AG09319 (cell line): Measurements from ENCODE around the gene OGT.

Experiments
- DNase-seq: peaks from one replicate; pipeline ENCODE4 v3.0.0-alpha.2; 2010; ENCODE audit warnings: low read depth; ENCODE audit errors: extremely low read depth
- CTCF ChIP-seq: IDR thresholded peaks from 2 replicates; pipeline ENCODE4 v1.5.1; 2011; ENCODE audit warnings: low read depth, mild to moderate bottlenecking, inconsistent platforms, low read length, moderate library complexity

OGT gene

DNA sequence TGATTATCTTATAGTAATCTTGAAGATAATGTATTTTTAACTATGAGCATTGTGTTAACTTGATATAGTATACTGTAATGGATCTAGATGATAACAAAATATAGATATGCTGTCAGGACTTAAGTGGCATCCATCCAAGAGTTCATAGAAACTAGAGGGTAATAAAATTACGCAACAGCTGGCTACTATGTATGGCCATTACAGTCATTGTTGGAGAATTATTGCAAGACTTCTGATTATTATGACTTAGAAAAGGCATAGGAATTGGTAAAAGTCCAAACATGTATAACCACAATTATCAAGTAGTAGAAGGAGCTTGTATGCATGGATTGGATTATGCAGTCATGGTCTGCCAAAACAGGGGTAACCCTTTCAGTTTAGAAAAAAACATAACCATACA lies 9.5 kb downstream of the OGT start:
- no peak for TF ChIP-seq CTCF
- no peak for DNase-seq

DNA sequence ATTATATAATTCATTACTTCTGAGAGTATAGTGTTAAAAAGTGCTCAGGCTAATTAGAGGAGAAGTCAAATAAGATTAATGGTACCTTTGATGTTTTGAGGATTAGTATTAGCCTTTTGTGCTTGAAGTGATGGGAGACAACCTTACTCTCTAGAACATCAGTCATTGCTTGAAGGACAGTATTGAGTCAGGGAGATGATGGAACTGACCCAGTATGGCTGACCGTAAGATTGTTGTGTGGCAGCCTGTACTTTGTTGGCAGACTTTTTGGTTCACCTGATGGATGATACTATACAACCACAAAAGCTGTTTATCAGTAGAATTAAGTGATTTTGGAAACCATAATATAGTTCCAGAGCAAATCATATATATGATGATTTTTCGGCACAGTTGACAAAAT lies 9.9 kb downstream of the OGT start:
- no peak for TF ChIP-seq CTCF
- no peak for DNase-seq

- no peak for DNase-seq
- TF ChIP-seq CTCF: no peak
Observed at GRCh38 chrX:71543316-71543715, 10.4 kb downstream of the OGT start.

DNA sequence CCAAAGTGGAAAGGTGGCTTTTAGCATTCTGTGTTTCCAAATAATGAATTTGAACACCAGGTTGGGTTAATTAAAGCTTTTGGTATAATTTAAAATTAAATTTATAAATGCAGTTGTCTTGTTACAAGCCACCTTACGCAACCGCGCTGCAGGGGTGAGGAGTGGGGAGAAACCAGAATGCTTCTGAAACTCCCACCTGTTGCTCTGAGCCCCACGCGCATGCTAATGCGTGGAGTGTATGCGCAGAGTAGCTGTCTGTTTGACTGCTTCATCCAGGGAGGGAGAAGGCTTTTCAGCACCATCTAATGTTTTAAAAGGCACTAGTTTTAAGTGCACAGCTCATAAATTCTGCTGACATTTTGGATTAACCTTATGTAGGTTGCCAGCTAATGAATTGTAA lies 12.5 kb downstream of the OGT start:
- no peak for TF ChIP-seq CTCF

DNA sequence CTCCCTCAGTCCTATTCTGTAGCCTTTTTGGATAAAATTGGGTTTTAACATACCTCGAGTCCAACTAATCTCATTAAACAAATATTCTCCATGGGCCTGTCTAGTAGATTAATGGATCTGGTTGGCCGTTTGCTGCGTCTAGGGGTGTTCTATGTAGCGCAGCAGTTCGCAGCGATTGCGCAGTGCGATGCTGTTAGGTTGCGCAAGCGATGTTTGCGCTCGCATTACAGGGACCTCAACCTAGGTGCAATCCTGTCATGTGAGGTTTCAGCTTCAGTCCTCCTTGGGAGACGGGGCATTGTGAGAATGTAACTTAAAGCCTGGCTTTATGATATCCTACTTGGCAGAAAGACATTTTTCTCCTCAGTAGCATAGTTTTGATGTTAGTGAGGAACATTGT lies 14.0 kb downstream of the OGT start:
- no peak for DNase-seq
- no peak for TF ChIP-seq CTCF

More for the DNA sequence above, 12.5 kb downstream of the OGT start:
- no peak for DNase-seq

DNA sequence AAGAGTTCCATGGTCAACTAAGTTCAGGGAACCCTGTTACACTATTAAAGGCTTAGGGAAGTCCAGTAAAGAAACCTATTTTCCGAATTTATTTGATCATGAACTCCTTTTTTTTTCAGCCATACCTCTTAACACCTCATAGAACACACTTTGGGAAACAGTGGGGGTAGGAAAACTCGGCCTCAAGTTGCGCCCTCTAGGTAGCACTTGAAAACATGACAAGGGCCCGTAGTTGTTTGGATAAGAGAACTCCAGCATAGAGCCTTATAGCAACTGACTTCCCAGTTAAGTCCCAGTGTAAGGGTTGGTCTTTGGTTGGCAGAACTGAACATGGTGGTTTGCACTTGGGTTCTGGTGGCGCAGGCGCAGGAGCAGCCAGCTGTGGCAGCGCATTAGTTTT lies 14.4 kb downstream of the OGT start:
- no peak for DNase-seq
- TF ChIP-seq CTCF: no peak

- DNase-seq: no peak
- no peak for TF ChIP-seq CTCF
Observed at GRCh38 chrX:71549986-71550385, 17.1 kb downstream of the OGT start.
